Stimulated activated CD4-positive, alpha-beta T cell treated with anti-CD3 and anti-CD28 coated beads, Interleukin-12 subunit alpha, Interleukin-12 subunit beta, amount 100 ng/mL, for 48 hours (primary cell): ENCODE results near the gene PDIA2.
"Not testable (repeated sequence)": the region's sequence is repeated elsewhere in the genome, so short reads cannot be mapped to it uniquely, and the experiment has no call there.

ENCODE experiments used
- DNase-seq, 3 donors: peaks; one replicate each; pipeline ENCODE4 v3.0.0-alpha.2; 2020; ENCODE audit warnings: low read depth in 2 of 3, low spot score in 1 of 3

The PDIA2 gene

DNA sequence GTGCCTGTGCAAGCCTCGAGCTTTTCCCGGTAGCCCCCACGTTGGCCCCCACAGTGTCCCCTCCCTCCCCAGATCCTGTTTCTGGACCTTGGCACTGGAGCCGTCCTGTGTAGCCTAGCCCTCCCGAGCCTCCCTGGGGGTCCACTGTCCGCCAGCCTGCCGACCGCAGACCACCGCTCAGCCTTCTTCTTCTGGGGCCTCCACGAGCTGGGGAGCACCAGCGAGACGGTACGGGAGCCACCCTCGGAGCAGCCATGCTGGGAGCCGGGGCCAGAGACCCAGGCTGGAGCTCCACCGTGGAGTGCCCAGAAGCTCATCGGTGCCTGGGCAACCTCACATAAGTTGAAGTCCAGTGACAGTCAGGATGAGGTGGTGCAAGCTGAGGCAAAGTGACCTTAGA is 19.0 kb upstream of the PDIA2 start:
- no peak for DNase-seq

GRCh38 chr16:264440-264951 is 18.5 kb upstream of the PDIA2 start:
- no peak for DNase-seq

GRCh38 chr16:265002-265529 is 17.9 kb upstream of the PDIA2 start:
- DNase-seq, result no peak

DNA sequence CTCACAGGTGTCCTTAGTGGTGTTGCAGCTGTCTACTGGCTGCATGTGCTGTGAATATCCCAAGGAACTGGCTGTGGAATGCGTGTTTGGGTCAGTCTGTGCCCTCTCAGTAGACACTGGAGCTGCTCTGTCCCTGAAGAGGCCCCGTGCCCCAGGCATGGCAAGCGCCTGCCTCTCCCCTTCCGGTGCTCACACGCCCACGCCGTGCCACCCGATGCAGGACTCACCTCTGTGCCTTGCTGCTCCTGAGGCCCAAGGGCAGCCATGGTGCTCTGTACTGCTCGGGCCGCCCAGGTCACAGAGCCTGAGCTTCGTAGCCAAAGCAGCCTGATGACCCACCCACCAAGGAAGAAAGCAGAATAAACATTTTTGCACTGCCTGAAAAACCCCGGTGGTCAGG is 17.3 kb upstream of the PDIA2 start:
- no peak for DNase-seq

GRCh38 chr16:266258-267164 is 16.5 kb upstream of the PDIA2 start:
- no peak for DNase-seq

DNA sequence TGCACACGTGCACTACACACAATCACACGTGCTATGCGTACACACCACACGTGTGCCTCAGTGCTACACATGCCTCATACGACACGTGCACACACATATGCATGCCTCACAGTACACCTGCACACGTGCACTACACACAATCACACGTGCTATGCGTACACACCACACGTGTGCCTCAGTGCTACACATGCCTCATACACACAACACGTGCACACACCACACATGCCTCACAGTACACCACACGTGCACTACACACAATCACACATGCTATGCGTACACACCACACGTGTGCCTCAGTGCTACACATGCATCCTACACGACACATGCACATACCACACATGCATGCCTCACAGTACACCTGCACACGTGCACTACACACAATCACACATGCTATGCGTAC is 15.4 kb upstream of the PDIA2 start:
- DNase-seq, result not testable (repeated sequence)

GRCh38 chr16:268141-269053 is 14.6 kb upstream of the PDIA2 start:
- DNase-seq, result no peak

- no peak for DNase-seq
Measured at GRCh38 chr16:269061-269796, 13.7 kb upstream of the PDIA2 start.

GRCh38 chr16:270381-271255 is 12.3 kb upstream of the PDIA2 start:
- DNase-seq, result no peak

- no peak for DNase-seq
Measured at GRCh38 chr16:272633-273546, 10.1 kb upstream of the PDIA2 start.

- no peak for DNase-seq
Measured at GRCh38 chr16:273547-274421, 9.2 kb upstream of the PDIA2 start.

DNA sequence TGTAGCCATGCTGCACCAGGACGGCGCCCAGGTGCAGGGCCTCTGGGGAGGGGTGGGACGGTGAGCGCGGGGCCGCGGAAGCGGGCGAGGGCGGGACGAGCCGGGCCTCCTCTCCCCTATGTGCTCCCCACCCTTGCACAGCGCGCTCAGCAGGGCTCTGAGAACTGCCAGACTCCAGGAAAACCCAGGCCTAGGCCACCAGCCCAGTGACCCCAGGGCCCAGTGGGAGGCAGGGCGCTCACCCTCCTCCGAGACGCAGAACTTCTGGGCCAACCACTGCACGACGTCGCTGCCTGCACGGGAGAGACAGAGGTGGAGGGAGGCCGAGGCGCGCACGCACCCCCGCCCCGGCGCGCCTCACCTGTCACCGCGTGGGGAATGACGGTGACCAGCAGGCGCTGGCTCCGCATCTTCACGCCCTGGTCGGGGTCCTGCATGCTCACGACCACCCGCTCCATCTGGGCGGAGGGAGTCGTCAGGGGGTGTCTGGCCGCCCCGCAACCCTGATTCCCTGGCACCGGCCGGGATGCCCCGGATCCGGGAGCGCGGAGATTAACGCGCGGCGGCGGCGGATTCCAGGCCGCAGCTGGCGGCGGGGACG is 7.8 kb upstream of the PDIA2 start:
- no peak for DNase-seq

DNA sequence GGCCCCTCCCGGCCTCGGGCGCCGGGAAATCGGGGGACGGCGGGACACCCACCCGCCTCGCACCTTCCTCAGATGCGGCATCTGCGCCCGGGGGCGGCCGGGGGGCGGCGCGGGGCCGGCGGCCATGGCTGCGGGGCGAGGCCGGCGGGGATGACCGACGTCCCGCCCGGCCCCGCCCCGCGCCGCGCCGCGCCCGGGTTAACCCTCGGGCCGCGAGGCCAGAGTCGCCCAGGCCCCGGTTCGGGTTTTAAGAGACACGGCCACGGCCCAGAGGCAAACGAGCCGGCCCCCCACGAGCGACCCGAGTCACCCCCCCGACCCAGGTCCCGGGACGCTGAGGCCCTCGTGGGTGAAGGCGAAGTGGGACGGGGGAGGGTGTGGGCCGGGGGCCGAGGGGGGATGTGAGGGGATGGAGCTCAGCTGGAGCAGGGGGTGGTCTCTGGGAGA is 7.2 kb upstream of the PDIA2 start, which contains the start of gene RGS11:
Gene RGS11, minus strand, starts transcription at position 159 of the 447 bp plus-strand sequence. Its CDS starts 33 bp downstream, at position 126.
- DNase-seq, result no peak

- DNase-seq, result no peak
Measured at GRCh38 chr16:276426-277077, 6.4 kb upstream of the PDIA2 start.

DNA sequence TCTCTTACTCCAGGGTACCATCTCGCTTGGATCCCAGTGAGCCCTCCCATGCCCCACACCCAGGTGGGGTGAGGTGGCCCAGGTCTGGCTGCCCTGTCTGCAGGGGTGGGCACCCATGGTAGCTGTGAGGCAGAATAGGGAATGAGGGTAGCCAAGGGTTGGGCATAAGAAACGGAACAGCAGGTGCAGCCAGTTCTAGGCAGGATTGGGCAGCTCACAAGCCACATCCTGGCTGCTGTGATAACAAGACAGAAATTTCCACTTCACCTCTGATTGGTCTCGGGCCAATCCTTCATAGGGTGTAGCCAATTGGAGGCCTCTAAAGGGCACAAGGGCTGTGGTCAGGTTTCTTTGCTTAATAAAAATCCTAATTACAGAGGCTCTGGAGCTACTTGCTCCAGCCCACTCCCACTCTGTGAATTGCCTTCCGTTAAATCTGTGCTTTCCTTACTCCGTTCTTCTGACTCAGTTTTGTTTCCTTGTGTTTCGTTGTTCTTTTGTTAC is 4.0 kb upstream of the PDIA2 start:
- peak in 1 of 3 donors; percentile 11 for DNase-seq

- no peak for DNase-seq
Measured at GRCh38 chr16:279531-279930, 3.4 kb upstream of the PDIA2 start.
